Putamen (tissue), 1 donor: Measurements from ENCODE around the gene ABHD16A.
A peak's percentile ranks its signal among the peaks of the same experiment; 100 is the strongest.
"Not testable (repeated sequence)": the region's sequence is repeated elsewhere in the genome, so short reads cannot be mapped to it uniquely, and the experiment has no call there.

Experiments
- DNase-seq: peaks from one replicate; pipeline ENCODE4 v3.0.0-alpha.2; 2016; ENCODE audit warnings: low spot score

Gene ABHD16A

DNA sequence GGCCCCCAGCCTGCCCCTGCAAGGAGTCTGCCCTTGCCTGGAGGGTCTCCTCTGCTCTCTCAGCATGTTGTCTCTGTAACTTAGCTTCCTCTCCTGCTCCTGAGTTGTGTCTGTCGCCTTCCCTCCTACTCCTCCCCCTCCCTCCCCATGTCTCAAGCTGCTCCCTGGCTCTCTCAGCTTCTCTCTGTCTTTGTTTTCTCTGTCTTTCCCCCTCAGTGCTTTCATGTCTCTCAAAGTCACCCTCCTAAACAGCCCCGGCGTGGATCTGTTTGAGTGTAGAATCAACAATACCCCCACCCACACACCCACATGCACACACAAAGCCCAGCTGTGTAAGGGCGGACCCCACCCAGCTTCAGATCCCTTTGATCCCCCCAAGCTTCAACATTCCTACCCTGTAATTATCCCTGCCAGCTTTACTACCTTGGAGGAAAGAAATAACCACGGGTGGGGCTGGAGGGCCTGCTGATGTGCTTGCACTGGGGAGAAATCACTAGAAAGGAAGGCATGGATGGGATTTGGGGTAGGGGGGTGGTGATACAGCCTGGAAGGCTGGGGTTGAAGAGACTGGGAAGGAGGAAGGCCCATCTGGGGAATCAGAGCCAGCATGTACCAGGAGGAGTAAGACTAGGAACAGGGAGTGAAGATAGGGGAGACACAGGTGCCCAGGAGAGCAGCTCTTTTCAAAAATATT is 11.0 kb upstream of the ABHD16A start:
- no peak for DNase-seq

DNA sequence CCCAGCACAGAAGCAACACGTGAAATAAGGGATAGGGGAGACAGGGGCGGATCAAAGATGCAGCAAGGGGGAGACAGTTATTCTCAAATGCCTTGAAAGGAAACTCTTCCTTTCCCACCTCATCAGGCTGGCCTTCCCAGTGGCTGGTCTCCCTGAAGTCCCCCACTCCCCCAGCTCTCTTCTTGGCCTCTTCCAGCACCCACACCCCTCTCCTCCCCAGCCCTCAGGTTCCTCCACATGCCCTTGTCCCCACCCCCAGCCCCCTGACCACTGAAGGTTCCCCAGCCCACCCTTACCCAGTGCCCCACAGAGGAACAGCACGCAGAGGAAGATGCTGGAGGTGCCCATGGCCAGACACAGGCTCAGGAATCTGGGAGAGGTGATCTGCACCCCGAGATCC is 10.3 kb upstream of the ABHD16A start:
- DNase-seq: no peak

DNA sequence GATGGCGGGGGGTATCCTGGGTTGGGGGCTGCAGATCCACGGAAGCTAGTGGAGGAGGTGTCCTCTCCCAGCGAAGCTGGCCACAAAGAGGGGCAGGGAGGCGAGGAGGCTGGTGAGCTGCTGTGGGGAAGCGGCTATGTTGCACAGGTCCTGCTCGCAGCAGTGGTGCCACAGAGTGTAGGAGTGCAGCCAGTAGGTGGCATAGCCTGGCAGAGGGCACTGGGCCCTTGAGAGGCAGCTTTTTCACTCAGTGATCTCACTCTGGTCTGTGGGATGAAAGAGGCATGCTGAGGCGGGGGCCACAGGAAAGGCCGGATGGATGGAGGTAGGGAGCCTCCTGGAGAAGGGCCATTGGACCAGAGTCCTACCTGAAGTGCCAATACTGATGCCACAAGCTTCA is 9.2 kb upstream of the ABHD16A start:
- DNase-seq: no peak

DNA sequence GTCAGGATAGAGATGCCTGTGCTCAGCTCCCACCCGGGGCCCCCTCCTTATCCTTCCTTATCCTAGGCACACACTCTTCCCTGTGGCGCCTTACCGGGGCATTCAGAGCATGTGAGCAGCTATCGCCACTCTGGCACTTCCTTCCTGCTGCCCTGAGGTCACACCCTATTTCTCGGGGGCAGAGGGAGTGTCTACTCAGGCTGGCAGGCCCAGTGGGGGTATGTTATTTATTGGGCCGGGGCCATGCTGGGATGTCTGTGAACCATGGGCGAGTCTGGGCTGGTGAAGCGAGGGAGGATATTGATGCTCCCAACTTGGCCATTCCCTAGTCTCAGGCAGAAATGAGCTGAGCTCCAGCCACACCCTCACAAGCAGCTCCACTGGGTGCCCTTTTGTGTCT is 8.1 kb upstream of the ABHD16A start:
- no peak for DNase-seq

DNA sequence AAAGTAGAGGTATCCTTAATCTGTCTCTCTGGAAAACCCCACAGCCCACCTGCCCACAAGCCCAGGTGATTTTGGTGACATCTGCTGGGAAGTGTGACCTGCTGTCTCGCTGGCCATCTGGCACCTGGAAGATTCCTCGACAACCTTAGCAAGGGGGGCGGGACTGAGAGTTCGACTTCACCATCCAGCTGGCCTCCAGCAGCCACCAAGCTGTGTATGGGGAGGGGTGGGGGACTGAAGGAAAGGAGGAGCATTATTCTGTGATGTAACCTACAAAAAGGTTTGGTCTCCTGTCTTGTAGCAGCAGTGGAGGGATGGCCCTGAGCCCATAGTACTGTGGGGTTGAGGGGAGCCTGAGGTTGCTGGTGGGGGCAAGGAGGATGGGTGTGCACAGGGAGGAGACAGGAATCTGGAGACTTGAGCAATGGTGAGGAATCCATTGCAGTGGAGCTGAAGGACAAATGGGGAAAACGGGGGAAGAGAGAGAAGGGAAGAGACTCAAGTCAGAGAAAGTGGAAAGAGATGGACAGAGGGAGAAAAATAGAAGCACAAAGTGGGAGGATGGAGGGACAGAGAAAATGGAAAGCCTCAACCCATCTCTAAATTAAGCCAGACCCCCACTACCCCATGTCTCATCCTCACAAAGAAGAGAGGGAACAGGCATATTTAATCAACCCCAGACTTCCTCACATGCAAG is 7.5 kb upstream of the ABHD16A start:
- DNase-seq: no peak

DNA sequence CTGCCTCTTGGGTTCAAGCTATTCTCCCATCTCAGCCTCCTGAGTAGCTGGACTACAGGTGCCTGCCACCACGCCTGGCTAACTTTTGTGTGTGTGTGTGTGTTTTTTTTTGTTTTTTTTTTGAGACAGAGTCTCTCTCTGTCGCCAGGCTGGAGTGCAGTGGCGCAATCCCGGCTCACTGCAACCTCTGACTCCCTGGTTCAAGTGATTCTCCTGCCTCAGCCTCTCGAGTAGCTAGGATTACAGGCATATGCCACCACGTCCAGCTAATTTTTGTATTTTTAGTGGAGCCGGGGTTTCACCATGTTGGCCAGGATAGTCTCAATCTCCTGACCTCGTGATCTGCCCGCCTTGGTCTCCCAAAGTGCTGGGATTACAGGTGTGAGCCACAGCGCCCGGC is 6.0 kb upstream of the ABHD16A start:
- DNase-seq: not testable (repeated sequence)

DNA sequence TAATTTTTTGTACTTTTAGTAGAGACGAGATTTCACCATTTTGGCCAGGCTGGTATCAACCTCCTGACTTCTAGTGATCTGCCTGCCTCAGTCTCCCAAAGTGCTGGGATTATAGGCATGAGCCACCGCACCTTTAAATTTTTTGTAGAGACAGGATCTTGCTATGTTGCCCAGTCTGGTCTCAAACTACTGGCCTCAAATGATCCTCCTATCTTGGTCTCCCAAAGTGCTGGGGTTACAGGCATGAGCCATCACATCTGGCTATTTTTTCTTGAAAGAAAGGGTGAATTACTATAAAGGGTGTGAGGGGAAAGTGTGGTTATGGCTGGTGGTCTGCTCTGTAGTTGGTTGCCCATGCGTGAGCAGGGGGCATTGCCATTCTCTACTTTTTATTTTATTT is 5.1 kb upstream of the ABHD16A start:
- DNase-seq: no peak

DNA sequence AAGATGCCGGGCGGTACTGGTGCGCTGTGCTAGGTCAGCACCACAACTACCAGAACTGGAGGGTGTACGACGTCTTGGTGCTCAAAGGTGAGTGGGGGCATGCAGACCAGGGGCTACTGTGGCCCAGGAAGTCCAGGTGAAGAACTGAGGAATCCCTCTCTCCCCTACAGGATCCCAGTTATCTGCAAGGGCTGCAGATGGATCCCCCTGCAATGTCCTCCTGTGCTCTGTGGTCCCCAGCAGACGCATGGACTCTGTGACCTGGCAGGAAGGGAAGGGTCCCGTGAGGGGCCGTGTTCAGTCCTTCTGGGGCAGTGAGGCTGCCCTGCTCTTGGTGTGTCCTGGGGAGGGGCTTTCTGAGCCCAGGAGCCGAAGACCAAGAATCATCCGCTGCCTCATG is 4.6 kb upstream of the ABHD16A start:
- DNase-seq: no peak

DNA sequence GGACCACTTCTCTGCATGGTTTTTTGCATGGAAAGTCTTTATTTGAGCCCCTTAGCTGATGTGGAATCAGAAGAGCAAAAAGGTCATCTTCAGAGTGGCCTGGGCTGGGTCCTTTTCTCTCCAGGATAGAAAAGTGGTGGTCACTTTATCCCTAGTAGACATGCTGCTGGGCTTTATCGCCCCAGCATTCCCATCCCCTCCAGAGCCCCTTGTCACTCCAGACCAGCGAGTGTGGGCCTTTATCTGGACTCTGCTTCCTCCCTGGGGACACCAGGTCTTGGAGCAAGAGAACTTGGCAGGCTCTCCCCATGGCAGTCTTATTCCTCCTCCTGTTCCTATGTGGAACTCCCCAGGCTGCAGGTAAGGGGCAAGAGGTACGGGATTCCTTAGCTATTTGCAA is 3.5 kb upstream of the ABHD16A start, which contains the start of gene LY6G6F:
LY6G6F (plus strand) TSS at position 268 of the 400 bp plus-strand sequence; CDS start at position 309, 41 bp downstream.
- DNase-seq: no peak

DNA sequence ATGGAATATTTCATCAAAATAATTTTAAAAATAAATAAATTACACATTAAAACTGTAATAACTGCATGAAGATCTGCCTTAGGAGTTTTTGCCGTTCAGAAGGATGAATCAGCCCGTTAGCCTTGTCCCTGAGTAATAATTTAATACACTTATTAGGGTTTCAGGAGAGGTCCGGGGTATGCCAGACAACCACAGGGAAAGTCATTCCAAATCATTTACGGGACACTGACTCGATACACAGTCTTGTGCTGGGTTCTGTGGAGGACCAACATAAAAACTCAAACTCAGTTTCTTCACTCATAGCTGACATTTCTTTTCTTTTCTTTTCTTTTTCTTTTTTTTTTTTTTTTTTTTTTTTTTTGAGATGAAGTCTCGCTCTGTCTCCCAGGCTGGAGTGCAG is 2.8 kb upstream of the ABHD16A start:
- no peak for DNase-seq

DNA sequence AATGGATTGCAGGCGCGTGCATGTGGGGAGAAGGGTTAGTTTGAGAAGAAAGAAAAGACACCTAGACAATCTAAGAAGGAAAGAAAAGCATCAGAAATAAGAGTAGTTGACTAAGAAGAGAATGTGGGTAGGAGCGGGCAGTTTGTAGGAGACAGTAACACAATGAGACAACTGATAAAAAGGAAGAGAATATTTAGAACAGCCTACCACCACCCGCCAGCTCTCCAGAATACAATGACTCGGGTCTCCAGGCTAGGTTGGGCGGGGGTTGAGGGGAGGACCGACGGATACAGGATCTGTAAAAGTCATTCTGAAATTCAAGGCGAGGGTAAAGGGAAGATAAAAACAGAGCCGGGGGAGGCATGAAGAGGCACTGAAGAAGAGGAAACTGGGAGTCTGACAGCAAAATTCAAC is 712 bp downstream of the ABHD16A start:
- no peak for DNase-seq

DNA sequence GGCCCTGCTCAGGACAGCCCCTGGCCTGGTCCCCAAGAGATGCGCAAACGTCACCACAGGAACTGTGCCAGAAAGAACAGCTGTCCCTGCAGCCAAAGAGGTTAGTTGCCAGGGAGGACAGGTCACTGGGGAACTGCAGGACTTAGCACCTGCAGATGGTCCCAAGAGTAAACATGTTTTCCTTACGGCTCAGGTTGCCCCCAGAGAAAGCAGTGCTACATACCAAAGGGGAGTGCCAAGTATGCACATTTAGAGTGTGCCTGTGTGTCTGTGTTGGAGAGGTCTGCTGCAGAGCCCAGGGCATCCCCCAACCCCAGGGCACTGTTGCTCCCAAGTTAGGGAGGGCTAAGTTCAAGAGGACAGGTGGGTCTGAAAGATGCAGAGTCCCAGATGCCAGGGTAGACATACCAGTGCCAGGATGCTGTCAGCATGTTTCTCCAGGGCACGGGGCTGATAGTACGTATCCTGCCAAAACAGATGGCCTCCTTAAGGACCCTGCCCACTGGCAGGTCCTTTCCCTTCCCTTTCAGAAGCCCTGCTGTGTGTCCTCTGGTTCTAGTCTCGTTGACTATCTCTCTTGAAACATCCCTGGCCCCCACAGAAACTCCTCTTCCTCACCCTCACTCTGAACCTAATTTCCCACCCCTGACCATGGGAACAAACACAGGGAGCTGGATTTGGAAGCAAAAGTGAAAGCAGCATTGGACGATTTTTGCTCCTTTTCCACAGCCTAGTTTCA is 1.3 kb downstream of the ABHD16A start:
- no peak for DNase-seq

DNA sequence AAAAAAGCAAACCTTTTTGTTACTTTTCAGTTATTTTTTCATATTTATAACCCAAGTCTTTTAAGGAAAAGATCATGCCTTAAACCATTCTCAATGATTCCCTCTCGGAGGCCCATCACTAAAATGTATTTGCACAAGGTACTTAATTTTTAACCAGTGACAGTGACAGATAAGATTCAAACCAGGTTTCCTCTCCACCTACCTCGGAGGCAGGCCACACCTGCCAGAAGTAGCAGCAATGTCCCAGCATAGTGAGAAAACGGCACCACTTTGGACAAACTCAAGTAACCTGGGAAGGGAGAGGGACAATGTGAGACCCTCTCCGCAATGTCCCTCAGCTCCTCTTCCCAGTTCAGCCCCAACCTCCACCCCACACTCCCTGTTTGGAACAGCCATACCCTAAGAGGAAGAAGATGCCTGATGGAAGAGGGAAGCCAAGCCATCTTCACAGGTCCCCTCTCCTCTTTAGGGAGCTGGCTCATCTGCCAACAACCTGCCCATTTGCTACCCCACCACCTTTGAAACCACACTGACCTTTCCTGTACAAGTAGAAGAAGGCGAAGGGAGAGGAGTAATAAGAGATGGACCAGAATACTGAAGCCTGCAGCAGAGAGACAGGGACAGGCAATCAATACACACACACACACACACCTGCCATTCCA is 2.3 kb downstream of the ABHD16A start:
- DNase-seq: no peak

DNA sequence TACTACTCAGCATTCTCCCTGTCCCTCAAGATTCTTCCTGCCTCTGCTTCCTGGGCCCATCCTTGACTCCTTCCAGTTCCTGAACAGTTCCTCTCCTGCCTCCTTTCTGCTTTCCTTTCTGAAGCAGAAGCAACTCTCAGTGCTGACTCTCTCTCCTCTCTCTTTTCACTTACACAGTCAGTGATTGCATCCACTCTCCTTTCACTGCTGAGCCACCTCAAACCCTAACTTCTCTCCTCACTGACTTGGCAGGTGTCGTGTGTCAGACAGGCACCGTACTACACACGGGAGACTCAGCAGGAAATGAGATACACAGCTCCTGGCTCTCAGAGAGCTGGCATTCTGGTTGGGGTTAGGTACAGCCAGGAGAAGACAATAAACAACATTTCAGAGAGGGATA is 5.6 kb downstream of the ABHD16A start:
- DNase-seq: no peak

DNA sequence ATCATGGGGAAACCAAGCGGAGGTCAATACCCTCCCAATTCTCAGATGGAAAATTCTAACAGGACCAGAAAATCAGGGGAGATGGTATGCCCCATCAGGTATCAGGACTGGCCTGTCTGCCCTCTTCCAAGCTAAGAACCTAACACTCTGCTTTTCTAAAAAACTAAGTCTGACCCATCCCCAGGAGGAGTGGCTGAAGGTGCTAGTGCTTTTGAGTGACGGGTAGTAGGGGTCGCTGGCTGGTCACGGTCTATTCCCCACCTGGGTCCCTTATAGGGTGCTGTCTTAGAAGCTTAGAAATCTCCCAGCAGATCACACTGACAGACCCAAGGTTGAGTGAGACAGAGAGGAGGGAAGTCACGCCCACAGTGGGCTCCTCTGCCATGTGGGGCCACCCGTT is 9.6 kb downstream of the ABHD16A start:
- no peak for DNase-seq

DNA sequence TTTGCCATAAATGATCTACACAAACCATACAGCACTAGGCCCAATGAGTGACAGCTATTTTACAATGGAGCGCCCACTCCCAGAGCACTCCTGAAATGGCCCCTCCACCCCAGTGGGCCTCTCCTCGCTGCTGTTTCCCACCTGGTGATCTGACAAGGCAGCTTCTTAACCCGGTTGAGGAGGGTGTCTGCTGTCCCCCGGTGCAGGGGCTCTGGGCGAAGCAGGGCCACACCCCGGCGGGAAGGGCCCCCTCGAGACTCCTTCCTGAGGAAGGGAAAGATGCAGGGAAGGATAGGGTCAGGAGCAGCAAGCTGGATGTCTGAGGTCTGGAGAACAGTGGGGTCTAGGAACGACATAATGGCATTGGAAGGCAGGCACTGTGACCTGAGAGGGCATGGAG is 10.2 kb downstream of the ABHD16A start:
- no peak for DNase-seq

DNA sequence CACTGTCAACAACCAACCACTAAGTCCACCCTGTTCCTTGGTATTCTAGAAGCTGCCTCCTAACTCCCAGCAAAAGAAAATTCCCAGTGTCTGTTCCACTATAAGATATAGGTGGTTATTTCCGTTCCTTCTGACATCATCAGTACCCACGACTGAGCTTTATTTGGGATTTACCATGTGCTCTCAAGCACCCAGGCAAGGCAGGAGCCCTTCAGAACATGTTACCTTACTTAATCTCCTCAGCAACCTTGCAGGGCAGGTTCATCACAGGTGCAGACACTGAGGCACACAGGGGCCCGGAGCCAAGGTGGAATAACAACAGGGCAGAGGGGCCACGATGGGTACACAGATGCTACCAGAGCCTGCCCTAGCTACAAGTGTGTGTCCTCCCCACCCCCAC is 10.8 kb downstream of the ABHD16A start:
- peak; percentile 67 for DNase-seq

DNA sequence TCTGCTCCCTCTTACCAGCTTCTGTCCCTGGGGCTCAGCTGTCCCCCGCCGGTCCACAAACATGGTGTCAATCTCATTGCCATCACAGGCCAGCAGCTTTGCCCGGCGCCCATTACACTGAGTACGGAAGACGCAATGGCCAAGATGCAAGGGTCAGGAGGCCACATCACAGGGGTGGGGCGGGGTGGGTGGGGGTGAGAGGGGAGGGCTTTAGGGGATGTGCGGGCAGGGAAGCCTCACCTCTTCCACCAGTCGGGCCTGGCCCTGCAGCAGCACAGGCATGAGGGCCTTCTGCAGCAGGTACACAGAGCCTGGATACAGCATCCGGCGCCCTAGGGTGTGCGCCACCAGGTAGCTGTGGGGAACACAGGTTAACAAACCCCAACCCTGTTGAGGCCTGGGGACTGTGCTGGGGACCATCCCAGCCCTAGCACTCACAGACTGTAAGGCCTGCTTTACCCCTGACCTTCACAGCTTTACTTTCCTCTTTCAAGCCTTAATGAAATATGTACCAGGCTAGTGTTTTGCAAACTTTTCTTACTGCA is 11.5 kb downstream of the ABHD16A start:
- DNase-seq: no peak

DNA sequence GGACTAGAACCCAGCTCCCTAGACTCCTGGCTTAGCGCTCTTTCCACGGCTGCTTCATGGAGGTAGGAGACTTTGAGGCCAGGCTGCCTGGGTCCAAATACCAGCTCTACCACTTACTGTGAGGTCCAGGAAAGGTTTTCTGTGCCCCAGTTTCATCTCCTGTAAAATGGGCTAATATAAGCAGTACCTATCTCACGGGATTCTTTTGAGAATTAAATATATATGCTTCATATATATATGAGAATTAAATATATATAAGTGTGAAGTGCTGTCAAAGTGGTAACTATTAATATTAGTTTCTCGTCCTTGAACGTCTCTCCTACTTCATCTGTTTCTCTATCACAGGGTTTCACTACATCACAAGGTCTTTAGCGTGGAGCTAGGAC is 12.1 kb downstream of the ABHD16A start:
- DNase-seq: no peak

DNA sequence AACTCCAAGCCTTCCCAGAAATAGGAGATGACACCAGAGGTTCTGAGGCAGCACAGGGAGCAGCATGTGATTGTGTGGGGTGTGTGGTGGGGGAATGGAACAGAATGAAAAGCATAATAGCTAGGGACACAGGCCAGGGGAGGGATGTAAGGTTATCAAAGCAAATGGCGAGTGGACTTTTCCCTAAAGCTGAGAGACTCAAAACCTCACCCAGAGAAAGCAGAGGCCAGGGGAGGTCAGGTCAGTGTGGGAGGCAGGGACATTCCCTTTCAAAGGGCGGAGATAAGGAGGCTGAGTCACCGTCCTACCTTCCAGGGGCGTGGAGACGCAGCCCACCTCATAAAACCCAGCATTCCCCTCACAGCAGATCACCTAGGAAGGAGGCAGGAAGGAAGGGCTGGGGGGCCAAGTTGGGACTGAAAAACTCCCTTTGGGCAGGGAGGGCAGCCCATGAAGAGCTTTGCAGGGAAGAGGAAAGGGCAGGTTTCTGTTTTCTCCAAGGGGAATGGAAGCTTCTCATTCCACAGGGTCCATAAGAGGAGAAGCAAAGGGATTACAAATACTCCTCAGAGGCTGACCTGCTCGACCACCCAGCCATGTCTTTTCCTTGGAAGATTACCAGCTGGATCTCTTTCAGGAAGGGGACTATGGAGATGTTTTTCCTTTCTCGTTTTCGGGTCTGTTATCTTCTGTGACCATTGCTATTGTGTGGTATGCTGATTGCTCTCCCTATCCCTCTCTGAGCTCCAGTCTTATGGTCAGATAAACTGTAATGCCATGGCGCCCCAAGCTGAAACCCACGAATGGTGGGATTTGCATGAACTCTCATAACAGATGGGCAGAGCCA is 12.7 kb downstream of the ABHD16A start:
- DNase-seq: peak; percentile 45
